ENCODE measurements around the gene SMYD3.

DNA sequence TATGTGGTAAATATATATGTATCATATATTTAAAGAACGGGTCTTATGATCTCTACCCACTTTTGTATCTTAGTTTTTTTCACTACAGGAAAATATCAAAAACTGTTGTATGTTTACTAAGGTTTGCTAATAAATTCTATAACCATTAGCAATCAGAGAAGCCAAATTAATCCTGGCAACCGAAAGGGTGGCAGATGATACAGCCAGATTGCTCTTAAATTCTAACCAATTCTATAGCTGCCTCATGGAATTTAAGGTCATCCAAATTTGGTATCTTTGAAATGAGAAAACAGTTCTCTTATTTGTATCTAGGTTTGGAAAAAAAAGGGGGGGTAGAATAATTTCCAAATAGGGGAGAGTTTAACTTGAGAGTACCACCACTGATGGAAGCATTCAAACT lies 591.2 kb downstream of the SMYD3 start:
- TF ChIP-seq, protein P1, sequence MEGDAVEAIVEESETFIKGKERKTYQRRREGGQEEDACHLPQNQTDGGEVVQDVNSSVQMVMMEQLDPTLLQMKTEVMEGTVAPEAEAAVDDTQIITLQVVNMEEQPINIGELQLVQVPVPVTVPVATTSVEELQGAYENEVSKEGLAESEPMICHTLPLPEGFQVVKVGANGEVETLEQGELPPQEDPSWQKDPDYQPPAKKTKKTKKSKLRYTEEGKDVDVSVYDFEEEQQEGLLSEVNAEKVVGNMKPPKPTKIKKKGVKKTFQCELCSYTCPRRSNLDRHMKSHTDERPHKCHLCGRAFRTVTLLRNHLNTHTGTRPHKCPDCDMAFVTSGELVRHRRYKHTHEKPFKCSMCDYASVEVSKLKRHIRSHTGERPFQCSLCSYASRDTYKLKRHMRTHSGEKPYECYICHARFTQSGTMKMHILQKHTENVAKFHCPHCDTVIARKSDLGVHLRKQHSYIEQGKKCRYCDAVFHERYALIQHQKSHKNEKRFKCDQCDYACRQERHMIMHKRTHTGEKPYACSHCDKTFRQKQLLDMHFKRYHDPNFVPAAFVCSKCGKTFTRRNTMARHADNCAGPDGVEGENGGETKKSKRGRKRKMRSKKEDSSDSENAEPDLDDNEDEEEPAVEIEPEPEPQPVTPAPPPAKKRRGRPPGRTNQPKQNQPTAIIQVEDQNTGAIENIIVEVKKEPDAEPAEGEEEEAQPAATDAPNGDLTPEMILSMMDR (IDR thresholded peaks at IDR 0.05) = no peak
- TF ChIP-seq POLR2A (IDR thresholded peaks at IDR 0.05) = no peak
